Chondrocyte (in vitro differentiated cells): ENCODE measurements around the gene TSEN54. TPM values are rescaled to one million over a fixed set of nuclear protein-coding genes. Genes with fewer than 3 reads are reported as not detected.
A peak's percentile ranks its signal among the peaks of the same experiment; 100 is the strongest.
"Not testable (repeated sequence)": the region's sequence is repeated elsewhere in the genome, so short reads cannot be mapped to it uniquely, and the experiment has no call there.

Experiments
- DNase-seq: peaks from one replicate; pipeline ENCODE4 v3.0.0; 2021; ENCODE audit warnings: mixed read lengths, low spot score
- H3K27ac Mint-ChIP-seq: one replicate; pipeline ENCODE4 v1.8.0; 2021; ENCODE audit warnings: mild to moderate bottlenecking, moderate library complexity, mixed read lengths; ENCODE audit not compliant: unreplicated experiment
- H3K27me3 Mint-ChIP-seq: 2 replicates; pipeline ENCODE4 v1.8.0; 2021; ENCODE audit warnings: low read depth, mixed read lengths
- H3K36me3 Mint-ChIP-seq: 2 replicates; pipeline ENCODE4 v1.8.0; 2021; ENCODE audit warnings: low read depth, mixed read lengths
- H3K4me1 Mint-ChIP-seq: 2 replicates; pipeline ENCODE4 v1.8.0; 2021; ENCODE audit warnings: low read depth, mild to moderate bottlenecking, mixed read lengths
- H3K4me3 Mint-ChIP-seq: one replicate; pipeline ENCODE4 v1.8.0; 2021; ENCODE audit warnings: mild to moderate bottlenecking, moderate library complexity, mixed read lengths; ENCODE audit not compliant: unreplicated experiment
- H3K9me3 Mint-ChIP-seq: 2 replicates; pipeline ENCODE4 v1.8.0; 2021; ENCODE audit warnings: low read depth, mixed read lengths
- CTCF ChIP-seq: fragments of 200-600 bp; sonication (generic); IDR thresholded peaks from 2 replicates; pipeline ENCODE4 v1.5.0; 2021; ENCODE audit warnings: antibody characterized with exemption, mild to moderate bottlenecking, moderate library complexity
- total RNA-seq: library from RNA; stranded (reverse); gene quantifications from 3 replicates; pipeline ENCODE4 v1.2.1, GENCODE V29; 2021

The TSEN54 gene
- total RNA-seq, 1 donor from 2014 or later, result 12.2 TPM

DNA sequence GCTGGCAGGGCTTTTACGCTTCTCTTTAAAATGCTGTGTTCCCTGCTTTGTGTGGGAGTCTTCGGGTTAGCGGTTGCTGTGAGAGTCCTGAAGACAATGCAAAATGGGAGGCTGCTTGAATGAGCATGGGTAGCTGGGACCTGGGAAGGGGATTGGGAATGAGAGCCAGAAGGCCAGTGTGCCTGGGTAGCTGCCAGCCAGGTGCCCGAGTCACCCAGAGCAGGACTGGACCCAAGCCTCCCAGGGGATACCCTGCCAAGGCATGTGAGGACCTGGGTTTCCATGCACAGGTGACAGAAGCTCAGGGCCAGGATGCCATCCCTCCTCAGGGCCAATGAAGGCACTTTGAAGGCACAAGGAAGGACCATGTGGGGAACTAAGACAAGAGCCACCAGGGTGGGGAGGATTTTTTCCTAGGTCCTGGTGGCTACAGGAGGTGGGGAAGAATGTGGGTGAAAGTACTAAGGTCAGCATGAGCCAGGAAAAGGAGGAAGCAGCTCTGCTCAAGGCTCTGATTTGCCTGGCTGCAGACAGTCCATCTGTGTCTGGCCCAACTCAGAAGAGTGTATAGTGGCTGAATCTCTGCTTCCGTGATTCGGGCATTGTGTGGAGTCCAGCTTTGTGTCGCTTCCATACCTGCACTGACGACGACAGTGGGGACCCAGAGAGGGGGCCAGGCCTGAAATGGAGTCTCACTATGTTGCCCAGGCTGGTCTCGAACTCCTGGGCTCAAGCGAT lies 39.4 kb upstream of the TSEN54 start:
- Mint-ChIP-seq H3K27ac (peak overlapping the region; percentile 79), H3K4me1 (peaks cover 34% of the 10 kb centered on the region), H3K9me3 (no peaks in the 10 kb centered on the region), H3K36me3 (peaks cover 6% of the 10 kb centered on the region), H3K27me3 (no peaks in the 10 kb centered on the region), H3K4me3 (peak overlapping the region; percentile 45)
- DNase-seq, result no peak
- TF ChIP-seq CTCF, result no peak

- H3K4me1 Mint-ChIP-seq, result peaks cover 34% of the 10 kb centered on the region
- not testable (repeated sequence) for H3K27me3 Mint-ChIP-seq, H3K36me3 Mint-ChIP-seq, H3K9me3 Mint-ChIP-seq, DNase-seq, H3K4me3 Mint-ChIP-seq
- H3K27ac Mint-ChIP-seq, result peak overlapping the region; percentile 65
Measured at GRCh38 chr17:75477490-75477862, 38.9 kb upstream of the TSEN54 start.

DNA sequence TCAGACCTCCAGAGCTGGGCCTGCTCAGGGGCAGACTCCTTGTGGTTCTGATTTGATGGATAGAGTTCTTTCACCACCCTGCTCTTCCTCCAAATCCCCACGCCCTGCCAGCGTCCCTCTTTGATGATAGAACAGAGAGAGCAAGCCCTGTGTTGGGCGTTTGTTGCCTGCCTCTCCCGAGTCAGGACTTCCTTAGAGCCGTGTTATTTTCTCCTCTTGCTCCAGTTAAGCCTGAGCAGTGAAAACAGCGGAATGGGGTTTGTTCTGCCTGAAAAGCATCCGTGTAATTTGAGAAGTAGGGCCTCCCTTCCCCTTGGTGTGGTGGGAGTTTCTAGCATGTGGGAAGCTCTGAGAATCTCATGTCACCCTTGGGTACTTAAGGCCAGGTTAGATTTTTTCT lies 37.8 kb upstream of the TSEN54 start:
- TF ChIP-seq CTCF, result no peak
- no peaks in the 10 kb centered on the region for H3K27me3 Mint-ChIP-seq
- no peaks in the 10 kb centered on the region for H3K36me3 Mint-ChIP-seq
- H3K9me3 Mint-ChIP-seq, result no peaks in the 10 kb centered on the region
- H3K27ac Mint-ChIP-seq, result no peak overlapping the region
- H3K4me3 Mint-ChIP-seq, result no peak overlapping the region
- peaks cover 34% of the 10 kb centered on the region for H3K4me1 Mint-ChIP-seq
- DNase-seq, result no peak

GRCh38 chr17:75480281-75480680 lies 36.0 kb upstream of the TSEN54 start:
- peaks cover 30% of the 10 kb centered on the region for H3K4me1 Mint-ChIP-seq
- no peak overlapping the region for H3K27ac Mint-ChIP-seq
- H3K36me3 Mint-ChIP-seq, result peaks cover 1% of the 10 kb centered on the region
- no peak for TF ChIP-seq CTCF
- H3K27me3 Mint-ChIP-seq, result no peaks in the 10 kb centered on the region
- DNase-seq, result no peak
- no peak overlapping the region for H3K4me3 Mint-ChIP-seq
- H3K9me3 Mint-ChIP-seq, result no peaks in the 10 kb centered on the region

GRCh38 chr17:75481194-75482068 lies 34.9 kb upstream of the TSEN54 start:
- H3K27me3 Mint-ChIP-seq, result no peaks in the 10 kb centered on the region
- H3K4me3 Mint-ChIP-seq, result no peak overlapping the region
- no peak for TF ChIP-seq CTCF
- H3K4me1 Mint-ChIP-seq, result peaks cover 19% of the 10 kb centered on the region
- H3K9me3 Mint-ChIP-seq, result no peaks in the 10 kb centered on the region
- no peak overlapping the region for H3K27ac Mint-ChIP-seq
- peaks cover 2% of the 10 kb centered on the region for H3K36me3 Mint-ChIP-seq
- no peak for DNase-seq
